ENCODE data around the gene RRN3.
"Not testable (repeated sequence)": the region's sequence is repeated elsewhere in the genome, so short reads cannot be mapped to it uniquely, and the experiment has no call there.

RRN3 gene, protein sequence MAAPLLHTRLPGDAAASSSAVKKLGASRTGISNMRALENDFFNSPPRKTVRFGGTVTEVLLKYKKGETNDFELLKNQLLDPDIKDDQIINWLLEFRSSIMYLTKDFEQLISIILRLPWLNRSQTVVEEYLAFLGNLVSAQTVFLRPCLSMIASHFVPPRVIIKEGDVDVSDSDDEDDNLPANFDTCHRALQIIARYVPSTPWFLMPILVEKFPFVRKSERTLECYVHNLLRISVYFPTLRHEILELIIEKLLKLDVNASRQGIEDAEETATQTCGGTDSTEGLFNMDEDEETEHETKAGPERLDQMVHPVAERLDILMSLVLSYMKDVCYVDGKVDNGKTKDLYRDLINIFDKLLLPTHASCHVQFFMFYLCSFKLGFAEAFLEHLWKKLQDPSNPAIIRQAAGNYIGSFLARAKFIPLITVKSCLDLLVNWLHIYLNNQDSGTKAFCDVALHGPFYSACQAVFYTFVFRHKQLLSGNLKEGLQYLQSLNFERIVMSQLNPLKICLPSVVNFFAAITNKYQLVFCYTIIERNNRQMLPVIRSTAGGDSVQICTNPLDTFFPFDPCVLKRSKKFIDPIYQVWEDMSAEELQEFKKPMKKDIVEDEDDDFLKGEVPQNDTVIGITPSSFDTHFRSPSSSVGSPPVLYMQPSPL

DNA sequence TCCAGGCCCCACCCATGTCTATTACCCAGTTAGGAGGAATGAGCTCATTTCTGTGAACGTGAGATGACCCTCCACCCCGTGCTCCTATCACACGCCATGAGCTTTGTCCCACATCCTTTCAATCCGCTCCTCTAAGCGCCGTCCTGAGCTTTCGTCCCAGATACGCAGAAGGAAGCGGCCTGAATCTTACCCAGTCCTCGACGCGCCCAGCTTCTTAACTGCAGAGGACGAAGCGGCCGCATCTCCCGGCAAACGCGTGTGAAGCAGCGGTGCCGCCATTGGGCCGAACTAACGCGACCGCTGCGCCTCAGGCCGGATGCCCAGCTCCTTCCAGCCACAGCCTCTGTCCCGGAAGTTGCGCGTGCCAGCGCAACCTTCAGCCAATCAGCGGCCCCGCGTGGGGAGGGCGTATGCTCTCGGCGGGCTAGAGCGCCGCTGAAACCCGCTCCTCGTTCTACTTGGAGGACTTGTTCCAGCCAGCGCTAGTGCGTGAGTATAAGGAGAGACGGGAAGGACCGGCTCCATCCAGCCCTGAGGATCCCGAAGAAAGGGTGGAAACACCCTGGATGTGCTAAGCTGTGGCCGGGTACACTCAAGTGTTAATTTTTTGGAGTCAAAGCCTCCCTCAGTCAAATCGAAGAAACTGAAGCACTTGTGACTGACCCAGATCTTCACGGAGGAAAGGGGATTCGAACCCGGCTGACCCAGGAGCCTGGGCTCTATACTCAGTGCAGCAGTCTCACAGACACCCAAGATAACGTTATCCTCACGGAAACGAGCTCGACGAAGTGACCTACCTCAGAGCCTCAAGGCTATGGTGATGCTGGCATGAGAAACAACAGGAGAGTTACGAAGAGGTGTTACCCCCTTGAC, at the start of gene RRN3:
TSS of gene RRN3 (minus strand) at position 318 of the 873 bp plus-strand sequence. CDS start at position 279, 39 bp downstream.
- peak; percentile 93 for DNase-seq (ENCODE audit: low spot score)

DNA sequence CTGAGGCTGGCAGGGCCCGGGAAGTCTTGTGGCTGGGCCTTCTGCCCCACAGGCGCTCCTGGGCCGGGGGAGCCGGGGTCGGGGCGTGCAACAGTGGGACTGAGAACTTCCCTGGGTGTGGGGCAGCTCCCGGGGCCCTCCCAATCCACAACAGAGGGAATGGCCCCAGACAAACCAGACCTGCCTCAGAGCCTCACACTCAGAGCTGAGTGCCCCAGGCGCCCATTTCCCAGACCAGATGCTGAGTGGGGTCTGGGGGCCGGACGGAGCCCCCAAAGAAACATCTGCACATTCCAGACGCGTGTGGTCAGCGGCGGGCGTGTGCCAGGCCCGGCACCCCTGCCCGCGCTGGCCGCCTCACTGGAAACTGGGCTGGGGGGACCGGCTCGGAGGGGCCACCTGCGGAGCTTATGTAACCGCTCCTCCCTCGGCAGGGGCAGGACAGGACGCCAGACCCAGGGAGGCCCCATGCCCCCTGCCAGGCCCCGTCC, 49.6 kb upstream of the RRN3 start:
- DNase-seq (ENCODE audit: low spot score) = peak; percentile 68

- not testable (repeated sequence) for DNase-seq (ENCODE audit: low spot score)
Observed at GRCh38 chr16:15142891-15143600, 49.0 kb upstream of the RRN3 start.

GRCh38 chr16:15142107-15142890, 48.2 kb upstream of the RRN3 start:
- DNase-seq (ENCODE audit: low spot score) = peak; percentile 63

- peak; percentile 53 for DNase-seq (ENCODE audit: low spot score)
Observed at GRCh38 chr16:15141586-15141985, 47.5 kb upstream of the RRN3 start.

GRCh38 chr16:15140444-15141365, 46.6 kb upstream of the RRN3 start:
- DNase-seq (ENCODE audit: low spot score) = peak; percentile 63

DNA sequence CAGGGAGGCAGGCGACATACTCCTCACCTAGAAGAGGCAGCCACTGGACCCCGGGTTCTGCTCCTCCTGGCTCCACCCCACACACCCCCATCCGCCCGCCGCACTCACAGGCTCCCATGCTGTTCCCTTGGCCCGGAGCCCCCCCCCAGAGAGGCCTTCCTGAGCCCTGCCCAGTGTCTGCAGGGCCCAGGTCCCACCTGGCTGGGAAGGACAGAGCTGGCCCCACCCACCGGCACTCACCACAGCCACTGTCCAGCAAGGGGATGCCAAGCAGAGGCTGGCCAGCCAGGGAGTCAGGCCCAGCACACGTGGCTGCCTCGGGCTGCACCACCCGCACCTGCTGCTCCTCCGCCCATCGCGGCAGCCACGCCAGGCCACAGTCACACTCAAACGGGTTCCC, 43.4 kb upstream of the RRN3 start:
- DNase-seq (ENCODE audit: low spot score) = not testable (repeated sequence)

DNA sequence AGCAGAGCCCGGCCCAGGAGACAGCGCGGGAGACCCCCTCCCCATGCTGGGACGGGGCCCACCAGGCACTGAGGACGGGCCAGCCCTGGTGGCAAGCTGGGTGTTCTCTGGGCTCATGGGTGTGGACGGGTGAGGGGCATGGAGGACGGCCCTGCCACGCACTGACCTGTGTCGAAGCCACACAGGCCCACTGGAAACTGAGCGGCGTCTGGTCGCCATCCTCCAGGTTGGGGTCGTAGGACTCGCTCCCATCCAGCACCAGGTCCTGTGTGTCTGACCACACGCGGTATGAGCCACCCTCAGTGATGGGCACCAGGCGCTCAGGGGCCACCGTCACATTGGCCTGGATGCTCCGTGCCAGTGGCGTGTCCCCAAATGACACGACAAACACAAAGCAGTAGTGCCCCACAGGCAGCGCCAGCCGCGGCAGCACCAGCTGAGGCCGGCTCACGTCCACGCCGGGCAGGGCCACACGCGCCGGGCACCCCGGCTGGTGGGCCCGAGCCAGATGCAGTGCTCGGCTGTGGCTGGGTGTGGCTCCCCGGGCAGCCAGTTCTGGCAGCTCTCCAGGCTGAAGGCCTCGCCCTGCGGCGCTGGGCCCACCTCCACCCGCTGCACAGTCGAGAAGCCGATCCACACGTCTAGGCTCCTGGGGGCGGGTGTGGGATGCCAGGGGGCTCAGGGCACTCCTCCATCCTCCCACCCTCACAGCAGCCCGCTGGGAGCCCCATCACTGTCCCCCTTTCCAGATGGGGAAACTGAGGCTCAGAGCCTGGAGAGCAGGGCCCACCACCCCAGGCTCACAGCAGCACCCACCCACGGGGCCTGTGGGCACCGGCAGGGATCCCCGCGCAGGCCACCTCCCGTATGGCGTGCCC, 41.6 kb upstream of the RRN3 start:
- peak; percentile 30 for DNase-seq (ENCODE audit: low spot score)

DNA sequence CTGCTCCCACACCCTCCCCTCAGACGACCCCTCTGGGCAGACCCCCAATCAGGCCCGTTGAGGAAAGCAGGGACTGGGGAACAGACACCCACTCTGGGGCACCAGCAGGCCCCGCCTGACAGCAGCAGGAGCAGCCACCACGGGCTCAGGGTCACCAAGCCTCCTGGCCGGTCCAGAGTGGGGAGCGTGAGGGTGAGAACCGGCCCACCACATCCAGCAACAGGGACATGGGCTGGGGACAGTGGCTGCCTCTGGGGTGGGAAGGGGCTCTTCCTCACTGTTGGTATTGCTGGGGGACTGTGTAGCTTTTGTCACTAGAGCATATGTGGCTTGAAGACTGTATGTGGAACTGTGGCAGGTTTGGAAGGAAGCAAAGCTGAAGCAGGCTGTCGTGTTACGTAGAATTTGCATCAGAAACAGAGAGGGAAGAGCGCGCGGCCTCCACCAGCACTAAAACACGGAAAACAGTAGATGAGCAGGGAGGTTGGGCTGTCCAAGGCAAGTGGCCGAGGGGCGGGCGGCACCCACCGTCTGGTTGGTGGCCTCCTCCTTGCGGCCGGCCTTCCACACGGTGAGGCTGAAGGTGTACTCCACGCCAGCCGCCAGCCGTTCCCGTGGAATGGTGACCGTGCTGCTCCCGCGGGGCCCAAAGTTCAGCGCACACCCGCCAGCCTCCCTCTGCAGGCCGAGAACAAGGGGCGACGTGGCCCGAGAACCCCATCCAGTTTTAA, 40.8 kb upstream of the RRN3 start:
- DNase-seq (ENCODE audit: low spot score) = not testable (repeated sequence)

GRCh38 chr16:15133554-15133953, 39.5 kb upstream of the RRN3 start:
- DNase-seq (ENCODE audit: low spot score) = not testable (repeated sequence)

DNA sequence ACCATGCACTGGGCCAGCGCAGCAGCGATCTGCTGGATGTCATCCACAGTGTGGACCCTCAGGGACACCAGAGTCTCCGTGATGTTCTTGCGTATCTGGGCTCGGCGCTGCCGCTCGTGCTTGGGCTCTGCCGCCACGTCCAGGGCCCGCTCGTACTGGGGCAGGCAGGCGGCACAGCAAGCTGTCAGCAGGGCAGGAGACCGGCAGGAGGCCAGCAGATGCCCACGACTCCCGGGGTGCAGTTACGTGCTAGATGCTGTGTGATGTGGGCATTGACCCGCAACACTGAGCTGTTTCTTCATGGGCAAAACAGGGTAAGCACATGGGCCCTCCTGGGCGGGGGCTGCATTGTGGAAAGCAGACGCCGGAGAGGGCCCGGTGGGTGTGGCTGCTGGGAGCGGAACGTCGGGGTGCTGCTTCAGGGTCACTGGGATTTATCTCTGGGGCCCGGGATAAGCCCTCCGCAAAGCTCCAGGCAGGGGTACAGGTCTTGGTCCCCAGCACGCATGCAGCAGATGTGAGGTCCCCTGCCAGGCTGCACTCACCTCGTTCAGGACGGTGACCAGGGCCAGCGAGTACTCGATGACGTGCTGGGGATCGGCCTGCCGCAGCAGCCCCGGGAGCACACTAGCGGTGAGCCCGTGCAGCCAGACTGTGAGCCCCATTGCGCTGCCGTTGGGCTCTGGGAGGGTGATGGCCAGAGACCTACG, 38.8 kb upstream of the RRN3 start:
- DNase-seq (ENCODE audit: low spot score) = not testable (repeated sequence)

- not testable (repeated sequence) for DNase-seq (ENCODE audit: low spot score)
Observed at GRCh38 chr16:15130943-15131700, 37.0 kb upstream of the RRN3 start.

DNA sequence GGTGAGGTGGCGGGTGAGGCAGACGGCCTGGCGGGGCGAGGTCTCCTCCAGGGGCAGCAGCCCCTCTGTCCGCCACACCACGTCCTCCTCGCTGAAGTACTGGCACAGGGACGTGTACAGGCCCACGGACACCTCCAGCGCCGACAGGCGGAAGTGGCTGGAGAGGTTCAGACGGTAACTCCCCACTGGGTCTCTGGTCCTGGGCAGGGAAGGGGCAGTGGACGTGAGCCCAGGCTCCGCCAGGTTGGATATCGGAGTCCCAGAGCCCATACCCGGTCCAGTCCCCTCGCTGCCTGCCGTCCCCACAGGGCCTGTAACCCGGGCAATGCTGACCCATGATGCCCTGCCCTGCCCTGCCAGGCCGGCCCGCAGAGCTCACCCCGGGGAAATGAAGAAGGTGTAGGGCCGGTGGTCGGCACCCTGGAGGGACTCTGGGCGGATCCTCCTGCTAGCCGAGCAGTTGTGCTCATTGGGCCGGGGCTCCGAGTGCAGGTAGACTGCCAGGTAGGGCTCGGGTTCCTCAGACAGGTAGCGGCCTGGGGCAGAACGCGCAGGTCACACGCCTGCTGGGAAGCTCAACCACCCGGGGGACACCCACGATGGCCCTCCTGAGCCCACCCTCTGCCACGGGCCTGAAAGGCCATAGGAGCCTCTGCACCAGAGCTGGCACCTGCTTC, 36.3 kb upstream of the RRN3 start:
- DNase-seq (ENCODE audit: low spot score) = peak; percentile 26

- not testable (repeated sequence) for DNase-seq (ENCODE audit: low spot score)
Observed at GRCh38 chr16:15127641-15128425, 33.8 kb upstream of the RRN3 start.

Measured in left forelimb (tissue), 1 donor.